ENCODE data around the gene GDAP1L1.
"Not testable (repeated sequence)": the region's sequence is repeated elsewhere in the genome, so short reads cannot be mapped to it uniquely, and the experiment has no call there.

GDAP1L1 gene

GRCh38 chr20:44302026-44302669 lies 55.0 kb downstream of the GDAP1L1 start:
- no peak for DNase-seq (ENCODE audit: low spot score)

GRCh38 chr20:44302736-44303135 lies 55.6 kb downstream of the GDAP1L1 start:
- DNase-seq (ENCODE audit: low spot score): no peak

DNA sequence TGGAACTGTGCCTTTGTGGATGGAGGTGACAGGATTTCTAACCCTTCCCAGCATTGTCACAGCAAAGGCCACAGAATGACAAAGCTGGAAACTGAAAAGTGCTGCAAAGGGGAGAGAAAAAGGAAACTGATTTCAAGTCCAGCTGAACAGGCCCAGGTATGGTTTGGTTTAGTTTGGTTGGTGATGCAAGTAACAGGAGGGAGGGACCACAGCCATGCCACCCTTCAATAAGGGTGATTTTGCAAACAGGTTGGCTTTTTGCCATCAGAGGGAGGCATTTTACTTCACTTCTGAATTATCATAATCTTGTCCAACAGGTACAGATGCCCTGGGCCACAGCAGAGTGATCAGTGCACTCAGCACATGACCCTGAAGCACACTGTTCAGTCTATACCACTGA lies 57.3 kb downstream of the GDAP1L1 start:
- DNase-seq (ENCODE audit: low spot score): no peak

GRCh38 chr20:44306927-44307326 lies 59.8 kb downstream of the GDAP1L1 start:
- no peak for DNase-seq (ENCODE audit: low spot score)

DNA sequence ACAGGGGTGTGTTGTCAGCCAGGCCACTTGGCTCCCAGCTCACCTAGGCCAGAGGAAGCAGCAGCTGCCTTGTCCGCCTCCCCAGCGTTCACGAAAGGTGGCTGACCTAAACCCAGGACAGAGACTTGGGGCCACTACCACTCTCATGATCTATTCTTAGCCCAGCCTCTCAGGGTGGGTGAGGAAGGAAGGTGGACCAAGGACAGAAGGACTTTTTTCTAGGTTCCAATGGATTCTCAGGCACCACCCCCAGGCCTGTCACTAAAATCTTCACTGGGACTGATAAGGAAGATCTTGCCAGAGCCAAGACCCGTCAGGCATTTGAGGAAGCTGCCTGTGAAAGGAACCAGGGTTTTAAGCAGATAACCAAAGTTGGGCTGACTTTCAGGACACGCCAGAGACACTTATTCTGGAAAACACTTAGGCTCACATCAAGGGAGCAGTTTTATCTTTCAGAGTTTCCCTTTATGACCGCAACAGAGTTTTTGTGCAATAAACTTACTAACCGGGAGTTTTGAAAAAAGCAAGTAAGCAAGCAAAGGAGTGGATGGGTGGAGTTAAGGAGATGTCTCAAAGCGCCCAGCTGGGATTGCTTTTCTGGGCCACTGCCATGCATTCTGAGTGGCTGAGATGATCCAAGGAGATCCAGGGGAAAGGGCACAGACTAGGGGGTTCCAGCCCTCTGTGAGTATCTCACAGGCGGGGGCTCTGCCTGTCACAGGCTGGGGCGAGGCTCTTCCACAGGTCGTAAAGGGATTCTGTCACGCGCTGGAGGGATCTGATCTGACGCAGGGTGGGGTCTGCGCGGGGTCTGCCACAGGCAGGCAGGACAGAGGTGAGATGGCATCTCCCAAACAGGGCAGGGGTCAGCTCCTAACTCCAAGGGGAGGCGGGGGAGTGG lies 62.9 kb downstream of the GDAP1L1 start:
- DNase-seq (ENCODE audit: low spot score): no peak

GRCh38 chr20:44310664-44311639 lies 63.8 kb downstream of the GDAP1L1 start, which contains the start of gene FITM2:
FITM2 (minus strand) TSS chr20:44311202; CDS start chr20:44311148, 54 bp downstream.
- DNase-seq (ENCODE audit: low spot score): peak; percentile 96

DNA sequence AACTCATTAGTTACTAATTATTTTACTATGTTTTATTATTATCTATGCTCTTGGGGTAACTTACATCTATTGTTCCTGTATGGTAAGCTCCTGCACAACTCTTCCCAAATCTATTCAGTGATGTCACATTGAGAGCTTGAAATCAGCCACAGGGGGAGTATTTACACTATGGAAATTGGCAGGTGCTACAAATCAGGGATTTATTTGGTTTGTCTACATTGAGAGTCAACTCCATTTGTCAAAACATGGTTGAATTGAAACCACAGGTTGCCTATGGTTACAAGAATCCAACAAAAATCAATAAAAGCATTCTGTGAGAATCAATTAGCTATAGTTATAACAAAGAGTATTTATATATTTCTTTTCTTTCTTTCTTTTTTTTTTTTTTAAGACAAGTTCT lies 67.8 kb downstream of the GDAP1L1 start:
- no peak for DNase-seq (ENCODE audit: low spot score)

DNA sequence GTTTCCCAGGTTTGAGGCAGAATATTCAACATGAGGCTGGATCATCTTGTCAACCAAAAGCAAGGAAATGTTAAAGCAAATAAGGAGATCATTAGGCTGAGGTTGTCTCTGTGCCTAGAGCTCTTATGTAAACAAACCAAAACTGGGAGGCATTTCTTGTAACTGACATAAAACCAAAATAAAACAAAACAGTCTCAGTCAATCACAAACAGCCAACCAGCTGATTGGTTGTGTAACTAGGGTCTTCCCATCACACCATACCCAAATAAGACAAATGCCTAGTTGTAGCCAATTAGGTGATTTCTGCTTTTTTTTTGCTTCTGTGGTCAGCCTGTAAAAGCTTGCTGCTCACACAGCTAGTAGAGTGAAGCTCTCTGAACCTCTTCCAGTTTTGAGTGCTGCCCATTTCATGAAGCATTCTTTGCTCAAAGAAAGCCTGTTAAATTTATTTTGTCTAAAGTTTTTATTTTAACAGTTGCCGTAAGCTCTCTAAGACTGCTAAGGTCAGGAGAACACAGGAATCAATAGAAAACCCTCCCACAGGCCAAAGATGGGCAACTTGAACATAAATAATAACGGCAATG lies 72.8 kb downstream of the GDAP1L1 start:
- peak; percentile 80 for DNase-seq (ENCODE audit: low spot score)

DNA sequence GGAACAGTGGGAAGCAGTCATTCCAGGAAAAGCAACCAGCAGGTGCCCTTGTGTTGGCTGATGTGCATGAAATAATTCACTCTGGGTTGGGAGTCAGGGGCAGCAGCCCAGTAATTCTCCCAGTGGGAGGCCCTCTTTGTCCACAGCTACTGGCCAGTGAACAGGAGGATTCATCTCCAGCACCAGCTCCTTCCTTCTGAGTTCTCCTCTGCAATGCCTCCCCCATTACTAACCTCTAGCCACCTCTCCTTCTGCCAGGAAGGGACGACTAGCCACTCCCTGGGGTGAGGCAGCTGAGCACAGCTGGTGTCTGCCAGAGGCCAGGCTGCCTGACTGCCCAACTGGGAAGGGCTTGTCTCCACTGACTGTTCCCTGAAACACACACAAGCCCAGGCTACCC lies 77.2 kb downstream of the GDAP1L1 start:
- DNase-seq (ENCODE audit: low spot score): no peak

GRCh38 chr20:44326391-44327159 lies 79.5 kb downstream of the GDAP1L1 start:
- peak; percentile 35 for DNase-seq (ENCODE audit: low spot score)

DNA sequence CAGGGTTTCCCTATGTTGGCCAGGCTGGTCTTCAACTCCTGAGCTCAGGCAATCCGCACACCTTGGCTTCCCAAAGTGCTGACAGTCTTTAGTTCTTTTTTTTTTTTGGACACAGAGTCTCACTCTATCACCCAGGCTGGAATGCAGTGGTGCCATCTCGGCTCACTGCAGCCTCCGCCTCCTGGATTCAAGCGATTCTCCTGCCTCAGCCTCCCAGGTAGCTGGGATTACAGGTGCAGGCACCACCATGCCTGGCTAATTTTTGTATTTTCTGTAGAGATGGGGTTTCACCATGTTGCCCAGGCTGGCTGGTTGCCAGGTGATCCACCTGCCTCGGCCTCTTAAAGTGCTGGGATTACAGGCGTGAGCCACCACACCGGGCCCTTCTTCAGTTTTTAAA lies 80.6 kb downstream of the GDAP1L1 start:
- not testable (repeated sequence) for DNase-seq (ENCODE audit: low spot score)

GRCh38 chr20:44328428-44328827 lies 81.3 kb downstream of the GDAP1L1 start:
- no peak for DNase-seq (ENCODE audit: low spot score)
